HepG2 (cell line): ENCODE measurements around the gene TBC1D1. TPM values are rescaled to one million over a fixed set of nuclear protein-coding genes. Genes with fewer than 3 reads are reported as not detected.

Experiments
- FOXJ3 ChIP-seq: sonication (generic); formaldehyde crosslinking; IDR thresholded peaks from 2 replicates; pipeline ENCODE4 v1.4.0; 2020; ENCODE audit warnings: missing genetic modification reagents, mild to moderate bottlenecking, borderline replicate concordance
- FOXP1 ChIP-seq, 2 experiments: fragments of 450-650 bp in 1 of 2; IDR thresholded peaks; 2 replicates each; pipeline ENCODE4 v1.6.1; 2017 to 2018; ENCODE audit warnings: antibody characterized with exemption in 1 of 2
- KDM3A ChIP-seq: IDR thresholded peaks from 2 replicates; pipeline ENCODE4 v1.6.1; 2018; ENCODE audit warnings: low read depth, missing compliant biosample characterization
- NONO ChIP-seq, 2 experiments: fragments of 450-650 bp in 1 of 2; sonication (generic) in 1 of 2; formaldehyde crosslinking in 1 of 2; IDR thresholded peaks in 1 of 2; conservative IDR thresholded peaks in 1 of 2; 2 replicates each; pipeline versions ENCODE4 v1.6.1 to v1.8.0; 2017 to 2022; ENCODE audit warnings: mild to moderate bottlenecking in 1 of 2, missing genetic modification reagents in 1 of 2, moderate library complexity in 1 of 2
- RARA ChIP-seq: IDR thresholded peaks from 2 replicates; pipeline ENCODE4 v1.6.1; 2016; ENCODE audit warnings: missing genetic modification reagents, missing compliant biosample characterization
- SETDB1 ChIP-seq: sonication (generic); formaldehyde crosslinking; IDR thresholded peaks from 2 replicates; pipeline ENCODE4 v1.5.1; 2020; ENCODE audit warnings: missing genetic modification reagents, mild to moderate bottlenecking, borderline replicate concordance
- ZEB1 ChIP-seq: IDR thresholded peaks from 2 replicates; pipeline ENCODE4 v1.6.1; 2012; ENCODE audit warnings: mild to moderate bottlenecking, low read depth, inconsistent platforms; ENCODE audit not compliant: insufficient replicate concordance
- ZNF138 ChIP-seq: sonication (generic); formaldehyde crosslinking; IDR thresholded peaks from 2 replicates; pipeline ENCODE4 v1.5.0; 2020; ENCODE audit warnings: mild to moderate bottlenecking, low read depth, missing genetic modification reagents
- ZNF17 ChIP-seq: sonication (generic); formaldehyde crosslinking; IDR thresholded peaks from 2 replicates; pipeline ENCODE4 v1.5.0; 2020; ENCODE audit warnings: mild to moderate bottlenecking, missing genetic modification reagents
- ZNF652 ChIP-seq: IDR thresholded peaks from 2 replicates; pipeline ENCODE4 v1.6.1; 2016; ENCODE audit warnings: low read depth, borderline replicate concordance
- polyA plus RNA-seq, 8 experiments: library from polyadenylated mRNA; depleted of rRNA in 3 of 8; stranded (reverse) in 7 of 8; unstranded in 1 of 8; fragments of >200 nt; fragmentation: Illumina TruSeq in 4 of 8; extraction: Trizol in 4 of 8; gene quantifications; 2 replicates each; pipeline versions ENCODE4 v1.2.1 to v1.2.3, GENCODE V29; 2011 to 2016; ENCODE audit warnings: low read depth in 4 of 8, missing spikeins in 1 of 8, mixed read lengths in 1 of 8; ENCODE audit not compliant: insufficient read depth in 1 of 8
- total RNA-seq, 5 experiments: library from RNA; depleted of rRNA; stranded (reverse); fragments of >200 nt; fragmentation: Illumina TruSeq; extraction: Trizol; gene quantifications; 2 replicates each; pipeline ENCODE4 v1.2.3, GENCODE V29; 2016; ENCODE audit warnings: low read depth in 1 of 5
- TF ChIP-seq, protein P1 (sequence below): IDR thresholded peaks from 2 replicates; pipeline ENCODE4 v1.4.0; 2020; ENCODE audit warnings: mild to moderate bottlenecking, missing genetic modification reagents
- TF ChIP-seq, protein P2 (sequence below): IDR thresholded peaks from 2 replicates; pipeline ENCODE4 v1.6.1; 2016; ENCODE audit warnings: mild to moderate bottlenecking, missing biosample characterization, missing genetic modification reagents
- TF ChIP-seq, protein P3 (sequence below): sonication (generic); formaldehyde crosslinking; IDR thresholded peaks from 2 replicates; pipeline ENCODE4 v1.9.0; 2021; ENCODE audit warnings: missing genetic modification reagents, mild to moderate bottlenecking, borderline replicate concordance
- TF ChIP-seq, protein P4 (sequence below): sonication (generic); formaldehyde crosslinking; IDR thresholded peaks from 2 replicates; pipeline ENCODE4 v1.4.0; 2020; ENCODE audit warnings: missing genetic modification reagents
- TF ChIP-seq, protein P5 (sequence below): sonication (generic); IDR thresholded peaks from 2 replicates; pipeline ENCODE4 v1.6.1; 2016; ENCODE audit warnings: low read depth, borderline replicate concordance
- TF ChIP-seq, protein P6 (sequence below): sonication (generic); formaldehyde crosslinking; IDR thresholded peaks from 2 replicates; pipeline ENCODE4 v1.8.1; 2023; ENCODE audit warnings: mild to moderate bottlenecking, missing genetic modification reagents
- TF ChIP-seq, protein P7 (sequence below): sonication (generic); formaldehyde crosslinking; IDR thresholded peaks from 2 replicates; pipeline ENCODE4 v1.5.0; 2020; ENCODE audit warnings: missing genetic modification reagents

Gene TBC1D1
- total and polyA plus RNA-seq, 2 of the 13 experiments (the other 11 are each of a cell fraction or from before 2014, with no cell fraction given) = 37.3 to 62.8 TPM

DNA sequence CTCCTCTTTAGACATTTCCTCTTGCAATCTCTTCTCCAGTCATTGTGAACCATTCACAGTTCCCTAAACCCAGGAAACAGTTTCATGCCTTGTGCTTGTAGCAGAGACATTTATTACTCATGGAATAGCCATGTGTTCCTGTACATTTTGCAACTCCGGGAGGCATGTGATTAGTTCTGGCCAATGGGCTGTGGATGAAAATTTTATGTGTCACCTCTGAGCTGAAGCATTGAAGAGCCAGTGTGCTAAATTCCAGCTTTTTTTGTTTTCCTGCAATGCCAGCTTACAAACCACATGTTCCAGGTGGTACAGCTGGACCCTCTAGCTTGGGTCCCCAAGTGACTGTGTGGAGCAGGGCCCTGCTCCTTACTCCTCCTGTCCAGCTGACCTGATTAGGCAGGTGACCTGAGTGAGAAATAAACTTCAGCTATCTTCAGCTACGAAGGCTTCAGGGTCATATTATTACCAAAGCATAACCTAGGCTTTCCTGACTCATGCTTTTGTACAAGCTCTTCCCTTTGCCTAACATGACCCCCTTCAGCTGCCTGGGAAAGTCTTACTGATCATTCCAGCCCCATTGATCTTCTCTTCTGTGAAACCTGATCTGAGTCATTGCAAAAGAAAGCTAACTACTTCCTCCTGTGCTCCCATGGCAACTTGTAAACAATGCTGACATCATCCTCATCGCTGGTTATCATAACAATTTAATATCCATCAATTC, 269.8 kb downstream of the TBC1D1 start (continued):
- TF ChIP-seq, protein P1, sequence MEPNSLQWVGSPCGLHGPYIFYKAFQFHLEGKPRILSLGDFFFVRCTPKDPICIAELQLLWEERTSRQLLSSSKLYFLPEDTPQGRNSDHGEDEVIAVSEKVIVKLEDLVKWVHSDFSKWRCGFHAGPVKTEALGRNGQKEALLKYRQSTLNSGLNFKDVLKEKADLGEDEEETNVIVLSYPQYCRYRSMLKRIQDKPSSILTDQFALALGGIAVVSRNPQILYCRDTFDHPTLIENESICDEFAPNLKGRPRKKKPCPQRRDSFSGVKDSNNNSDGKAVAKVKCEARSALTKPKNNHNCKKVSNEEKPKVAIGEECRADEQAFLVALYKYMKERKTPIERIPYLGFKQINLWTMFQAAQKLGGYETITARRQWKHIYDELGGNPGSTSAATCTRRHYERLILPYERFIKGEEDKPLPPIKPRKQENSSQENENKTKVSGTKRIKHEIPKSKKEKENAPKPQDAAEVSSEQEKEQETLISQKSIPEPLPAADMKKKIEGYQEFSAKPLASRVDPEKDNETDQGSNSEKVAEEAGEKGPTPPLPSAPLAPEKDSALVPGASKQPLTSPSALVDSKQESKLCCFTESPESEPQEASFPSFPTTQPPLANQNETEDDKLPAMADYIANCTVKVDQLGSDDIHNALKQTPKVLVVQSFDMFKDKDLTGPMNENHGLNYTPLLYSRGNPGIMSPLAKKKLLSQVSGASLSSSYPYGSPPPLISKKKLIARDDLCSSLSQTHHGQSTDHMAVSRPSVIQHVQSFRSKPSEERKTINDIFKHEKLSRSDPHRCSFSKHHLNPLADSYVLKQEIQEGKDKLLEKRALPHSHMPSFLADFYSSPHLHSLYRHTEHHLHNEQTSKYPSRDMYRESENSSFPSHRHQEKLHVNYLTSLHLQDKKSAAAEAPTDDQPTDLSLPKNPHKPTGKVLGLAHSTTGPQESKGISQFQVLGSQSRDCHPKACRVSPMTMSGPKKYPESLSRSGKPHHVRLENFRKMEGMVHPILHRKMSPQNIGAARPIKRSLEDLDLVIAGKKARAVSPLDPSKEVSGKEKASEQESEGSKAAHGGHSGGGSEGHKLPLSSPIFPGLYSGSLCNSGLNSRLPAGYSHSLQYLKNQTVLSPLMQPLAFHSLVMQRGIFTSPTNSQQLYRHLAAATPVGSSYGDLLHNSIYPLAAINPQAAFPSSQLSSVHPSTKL = peak; percentile 92
- TF ChIP-seq, protein P2, sequence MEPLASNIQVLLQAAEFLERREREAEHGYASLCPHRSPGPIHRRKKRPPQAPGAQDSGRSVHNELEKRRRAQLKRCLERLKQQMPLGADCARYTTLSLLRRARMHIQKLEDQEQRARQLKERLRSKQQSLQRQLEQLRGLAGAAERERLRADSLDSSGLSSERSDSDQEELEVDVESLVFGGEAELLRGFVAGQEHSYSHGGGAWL = no peak
- no peak for TF ChIP-seq ZEB1
- no peak for TF ChIP-seq ZNF138 (CRISPR knock-in tag)
- TF ChIP-seq FOXJ3 (CRISPR knock-in tag) = peak; percentile 98
- peak; percentile 94 for TF ChIP-seq RARA (CRISPR knock-in tag)
- no peak; the same call in 1 of the 2 replicates for TF ChIP-seq KDM3A (CRISPR knock-in tag)
- TF ChIP-seq, protein P3, sequence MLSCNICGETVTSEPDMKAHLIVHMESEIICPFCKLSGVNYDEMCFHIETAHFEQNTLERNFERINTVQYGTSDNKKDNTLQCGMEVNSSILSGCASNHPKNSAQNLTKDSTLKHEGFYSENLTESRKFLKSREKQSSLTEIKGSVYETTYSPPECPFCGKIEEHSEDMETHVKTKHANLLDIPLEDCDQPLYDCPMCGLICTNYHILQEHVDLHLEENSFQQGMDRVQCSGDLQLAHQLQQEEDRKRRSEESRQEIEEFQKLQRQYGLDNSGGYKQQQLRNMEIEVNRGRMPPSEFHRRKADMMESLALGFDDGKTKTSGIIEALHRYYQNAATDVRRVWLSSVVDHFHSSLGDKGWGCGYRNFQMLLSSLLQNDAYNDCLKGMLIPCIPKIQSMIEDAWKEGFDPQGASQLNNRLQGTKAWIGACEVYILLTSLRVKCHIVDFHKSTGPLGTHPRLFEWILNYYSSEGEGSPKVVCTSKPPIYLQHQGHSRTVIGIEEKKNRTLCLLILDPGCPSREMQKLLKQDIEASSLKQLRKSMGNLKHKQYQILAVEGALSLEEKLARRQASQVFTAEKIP (CRISPR knock-in tag) = no peak
- TF ChIP-seq, protein P4, sequence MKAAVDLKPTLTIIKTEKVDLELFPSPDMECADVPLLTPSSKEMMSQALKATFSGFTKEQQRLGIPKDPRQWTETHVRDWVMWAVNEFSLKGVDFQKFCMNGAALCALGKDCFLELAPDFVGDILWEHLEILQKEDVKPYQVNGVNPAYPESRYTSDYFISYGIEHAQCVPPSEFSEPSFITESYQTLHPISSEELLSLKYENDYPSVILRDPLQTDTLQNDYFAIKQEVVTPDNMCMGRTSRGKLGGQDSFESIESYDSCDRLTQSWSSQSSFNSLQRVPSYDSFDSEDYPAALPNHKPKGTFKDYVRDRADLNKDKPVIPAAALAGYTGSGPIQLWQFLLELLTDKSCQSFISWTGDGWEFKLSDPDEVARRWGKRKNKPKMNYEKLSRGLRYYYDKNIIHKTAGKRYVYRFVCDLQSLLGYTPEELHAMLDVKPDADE (CRISPR knock-in tag) = no peak
- TF ChIP-seq, protein P5, sequence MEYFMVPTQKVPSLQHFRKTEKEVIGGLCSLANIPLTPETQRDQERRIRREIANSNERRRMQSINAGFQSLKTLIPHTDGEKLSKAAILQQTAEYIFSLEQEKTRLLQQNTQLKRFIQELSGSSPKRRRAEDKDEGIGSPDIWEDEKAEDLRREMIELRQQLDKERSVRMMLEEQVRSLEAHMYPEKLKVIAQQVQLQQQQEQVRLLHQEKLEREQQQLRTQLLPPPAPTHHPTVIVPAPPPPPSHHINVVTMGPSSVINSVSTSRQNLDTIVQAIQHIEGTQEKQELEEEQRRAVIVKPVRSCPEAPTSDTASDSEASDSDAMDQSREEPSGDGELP = peak; percentile 84
- TF ChIP-seq, protein P6, sequence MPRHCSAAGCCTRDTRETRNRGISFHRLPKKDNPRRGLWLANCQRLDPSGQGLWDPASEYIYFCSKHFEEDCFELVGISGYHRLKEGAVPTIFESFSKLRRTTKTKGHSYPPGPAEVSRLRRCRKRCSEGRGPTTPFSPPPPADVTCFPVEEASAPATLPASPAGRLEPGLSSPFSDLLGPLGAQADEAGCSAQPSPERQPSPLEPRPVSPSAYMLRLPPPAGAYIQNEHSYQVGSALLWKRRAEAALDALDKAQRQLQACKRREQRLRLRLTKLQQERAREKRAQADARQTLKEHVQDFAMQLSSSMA (CRISPR knock-in tag) = no peak
- TF ChIP-seq SETDB1 (CRISPR knock-in tag) = no peak
- TF ChIP-seq ZNF17 (CRISPR knock-in tag) = no peak
- TF ChIP-seq FOXP1 (IDR thresholded peaks at IDR 0.05) = peak; percentile 20; the same call in 1 of the 2 replicates
- peak; percentile 69 for TF ChIP-seq FOXP1 (CRISPR knock-in tag; IDR thresholded peaks at IDR 0.05)
- no peak for TF ChIP-seq NONO (IDR thresholded peaks at IDR 0.05)
- TF ChIP-seq NONO (CRISPR knock-in tag; conservative IDR thresholded peaks at IDR 0.05) = peak; percentile 63; the same call in 1 of the 2 replicates
- peak; percentile 42; the same call in 1 of the 2 replicates for TF ChIP-seq ZNF652 (CRISPR knock-in tag)
- TF ChIP-seq, protein P7, sequence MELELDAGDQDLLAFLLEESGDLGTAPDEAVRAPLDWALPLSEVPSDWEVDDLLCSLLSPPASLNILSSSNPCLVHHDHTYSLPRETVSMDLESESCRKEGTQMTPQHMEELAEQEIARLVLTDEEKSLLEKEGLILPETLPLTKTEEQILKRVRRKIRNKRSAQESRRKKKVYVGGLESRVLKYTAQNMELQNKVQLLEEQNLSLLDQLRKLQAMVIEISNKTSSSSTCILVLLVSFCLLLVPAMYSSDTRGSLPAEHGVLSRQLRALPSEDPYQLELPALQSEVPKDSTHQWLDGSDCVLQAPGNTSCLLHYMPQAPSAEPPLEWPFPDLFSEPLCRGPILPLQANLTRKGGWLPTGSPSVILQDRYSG (CRISPR knock-in tag) = no peak
